ENCODE data around the gene MAP3K2.

Gene MAP3K2

GRCh38 chr2:127407091-127407490 is 19.3 kb upstream of the MAP3K2 start:
- no peak for DNase-seq

DNA sequence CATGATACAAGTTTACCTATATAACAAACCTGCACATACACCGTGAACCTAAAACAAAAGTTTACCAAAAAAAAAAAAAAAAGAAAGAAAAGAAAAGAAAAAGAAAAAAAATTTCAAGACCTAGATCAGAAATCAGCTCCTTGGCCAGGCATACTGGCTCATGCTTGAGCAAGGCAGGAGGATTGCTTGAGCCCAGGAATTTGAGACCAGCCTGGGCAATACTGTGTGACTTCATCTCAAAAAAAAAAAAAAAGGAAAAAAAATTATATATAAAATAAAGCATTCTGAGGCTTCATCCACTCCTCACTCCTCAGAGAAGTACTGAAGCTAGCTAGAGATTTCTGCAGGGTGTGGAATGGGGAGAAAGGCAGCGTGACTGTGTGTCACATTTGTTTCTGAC is 18.7 kb upstream of the MAP3K2 start:
- DNase-seq, result no peak

GRCh38 chr2:127405255-127405610 is 17.5 kb upstream of the MAP3K2 start:
- no peak for DNase-seq

DNA sequence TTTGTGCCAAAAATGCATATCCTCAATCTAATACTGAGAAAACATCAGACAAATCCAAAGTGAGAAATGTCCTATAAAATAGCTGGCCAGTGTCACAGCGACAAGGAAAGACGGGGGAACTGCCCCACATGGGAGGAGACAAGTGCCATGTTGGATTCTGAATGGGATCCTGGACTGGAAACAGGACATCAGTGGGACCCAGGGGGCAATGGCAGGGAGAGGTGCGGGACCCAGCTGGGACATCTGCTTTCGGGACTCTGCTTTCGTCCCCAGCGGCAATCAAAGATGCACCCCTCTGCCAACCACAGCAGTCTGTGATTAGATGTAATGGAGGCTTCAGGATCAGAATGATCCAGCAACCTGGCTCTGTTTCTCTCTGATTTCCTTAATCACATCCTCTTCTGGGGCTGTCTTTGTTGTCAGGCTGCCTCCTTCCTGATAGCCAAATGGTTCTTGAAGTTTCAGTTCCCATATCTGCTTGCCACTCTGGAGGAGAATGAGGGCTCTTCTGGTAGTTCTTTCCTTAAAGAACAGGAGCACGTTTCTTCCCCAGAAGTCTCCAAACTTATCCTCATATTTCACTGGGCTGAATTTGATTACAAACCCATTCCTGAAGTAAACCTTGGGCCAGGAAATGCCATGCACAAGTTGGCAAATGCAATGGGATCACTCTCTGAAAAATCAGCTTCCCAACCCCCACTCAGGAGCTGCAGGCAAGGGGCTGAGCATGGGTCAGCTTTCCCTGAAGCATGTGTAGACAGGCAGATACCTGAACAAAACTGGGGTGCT is 16.9 kb upstream of the MAP3K2 start:
- DNase-seq, result no peak

- DNase-seq, result no peak
These were observed 15.7 kb upstream of the MAP3K2 start for GRCh38 chr2:127403460-127403859.

GRCh38 chr2:127401757-127402695 is 14.3 kb upstream of the MAP3K2 start:
- no peak for DNase-seq

DNA sequence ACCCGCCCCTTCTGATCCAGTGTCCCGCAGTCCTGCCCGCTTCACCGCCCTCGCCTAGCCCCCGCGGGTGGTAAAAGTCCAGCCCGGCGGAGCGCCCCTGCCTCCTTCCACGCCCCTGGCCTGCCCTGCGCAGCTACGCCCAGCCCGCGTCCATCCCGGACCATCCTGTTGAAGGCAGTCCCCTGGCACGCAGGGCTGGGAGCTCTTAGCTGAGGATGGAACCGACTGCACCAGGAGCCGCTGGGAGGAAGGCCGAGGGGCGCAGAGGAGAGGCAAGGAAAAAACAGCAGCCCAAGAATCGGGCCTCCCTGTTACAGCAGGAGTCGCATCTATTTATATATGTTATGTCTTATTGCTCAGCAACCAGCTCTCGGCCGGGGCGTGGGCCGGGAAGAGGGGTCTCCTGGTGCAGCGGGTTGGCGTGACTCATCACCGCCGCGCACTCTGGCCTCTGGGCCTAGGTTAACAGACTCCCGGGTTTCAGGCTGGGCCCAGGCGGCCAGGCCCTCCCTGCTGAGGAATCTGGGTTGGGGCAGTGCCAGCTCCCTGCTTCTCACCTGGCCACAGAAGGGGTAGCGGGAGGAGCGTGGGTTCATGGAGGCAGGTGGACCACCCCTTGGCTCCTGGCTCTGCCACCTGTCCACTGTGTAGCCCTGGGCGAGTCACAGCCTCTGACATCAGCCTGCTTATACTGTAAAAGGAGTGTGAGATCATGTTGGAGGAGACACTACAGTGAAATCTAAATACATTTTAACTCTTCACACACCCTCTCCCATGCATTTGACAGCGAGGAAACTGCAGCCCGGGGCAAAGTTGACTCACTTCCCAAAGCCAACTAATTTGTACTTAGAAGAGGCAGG is 13.4 kb upstream of the MAP3K2 start:
- DNase-seq, result no peak

- no peak for DNase-seq
These were observed 12.7 kb upstream of the MAP3K2 start for GRCh38 chr2:127400533-127400896.

GRCh38 chr2:127398239-127398590 is 10.4 kb upstream of the MAP3K2 start:
- DNase-seq, result peak; percentile 50

GRCh38 chr2:127397568-127398238 is 9.9 kb upstream of the MAP3K2 start:
- no peak for DNase-seq

GRCh38 chr2:127394492-127394891 is 6.7 kb upstream of the MAP3K2 start:
- DNase-seq, result no peak

GRCh38 chr2:127392828-127393578 is 5.2 kb upstream of the MAP3K2 start:
- no peak for DNase-seq

- DNase-seq, result no peak
These were observed 4.5 kb upstream of the MAP3K2 start for GRCh38 chr2:127392133-127392827.

DNA sequence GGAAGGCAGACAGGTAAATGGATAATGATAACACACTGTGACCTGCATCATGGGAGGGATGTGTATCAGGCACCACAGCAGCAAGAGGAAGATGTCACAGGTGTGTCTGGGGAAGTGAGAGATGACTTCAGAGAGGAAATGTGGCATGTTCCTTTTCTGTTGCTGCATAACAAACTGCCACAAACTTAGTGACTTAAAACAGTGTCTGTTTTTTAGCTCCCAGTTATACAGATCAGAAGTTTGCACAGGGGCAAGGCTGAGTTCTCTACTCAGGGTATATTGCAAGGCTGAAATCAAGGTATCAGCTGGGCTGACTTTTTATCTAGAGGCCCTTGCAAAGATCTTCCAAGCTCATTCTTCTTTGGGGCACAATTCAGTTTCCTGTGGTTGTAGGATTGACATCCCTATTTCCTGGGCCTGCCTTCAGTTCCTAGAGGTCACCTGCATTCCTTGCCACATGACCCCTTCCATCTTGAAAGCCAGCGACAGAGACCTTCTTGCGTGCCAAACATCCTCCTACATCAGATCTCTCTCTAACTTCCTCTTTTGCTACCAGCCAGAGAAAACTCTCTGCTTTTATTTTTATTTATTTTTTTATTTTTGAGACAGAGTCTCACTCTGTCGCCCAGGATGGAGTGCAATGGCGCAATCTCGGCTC is 2.1 kb upstream of the MAP3K2 start:
- DNase-seq, result no peak

DNA sequence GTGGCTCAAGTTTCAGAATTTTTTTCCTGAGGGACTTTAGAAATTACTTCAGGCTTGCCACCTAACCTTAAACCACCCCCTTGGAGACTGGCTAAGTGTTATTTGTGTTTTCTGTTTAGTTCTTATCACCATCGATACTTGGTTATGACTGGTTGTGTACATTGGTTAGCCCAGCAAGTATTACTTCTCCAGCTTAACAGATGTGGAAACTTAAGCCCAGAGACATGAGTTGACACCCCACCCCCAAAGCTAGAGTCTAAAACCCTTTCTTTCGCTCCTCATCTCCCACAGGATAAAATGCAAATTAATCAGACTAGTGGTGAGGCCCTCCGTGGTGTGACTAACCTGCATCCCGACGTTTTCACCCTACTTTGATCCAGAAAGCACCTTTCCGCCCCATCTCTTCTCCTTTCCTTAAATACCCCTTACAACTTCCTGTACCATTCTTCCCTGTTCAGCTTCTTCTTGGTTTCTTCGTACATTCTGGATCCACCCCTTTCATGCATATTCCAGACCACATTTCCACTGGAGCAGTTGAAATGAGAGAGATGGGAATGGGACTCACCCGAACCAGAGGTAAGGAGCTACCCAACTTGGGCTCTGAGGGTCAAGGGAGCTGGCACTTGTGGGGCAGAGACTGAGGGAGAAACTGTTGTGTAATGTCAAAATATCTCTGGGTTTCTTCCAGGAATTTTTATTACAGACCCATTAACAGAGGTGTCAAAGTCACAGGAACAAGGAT is 819 bp upstream of the MAP3K2 start:
- DNase-seq, result no peak

DNA sequence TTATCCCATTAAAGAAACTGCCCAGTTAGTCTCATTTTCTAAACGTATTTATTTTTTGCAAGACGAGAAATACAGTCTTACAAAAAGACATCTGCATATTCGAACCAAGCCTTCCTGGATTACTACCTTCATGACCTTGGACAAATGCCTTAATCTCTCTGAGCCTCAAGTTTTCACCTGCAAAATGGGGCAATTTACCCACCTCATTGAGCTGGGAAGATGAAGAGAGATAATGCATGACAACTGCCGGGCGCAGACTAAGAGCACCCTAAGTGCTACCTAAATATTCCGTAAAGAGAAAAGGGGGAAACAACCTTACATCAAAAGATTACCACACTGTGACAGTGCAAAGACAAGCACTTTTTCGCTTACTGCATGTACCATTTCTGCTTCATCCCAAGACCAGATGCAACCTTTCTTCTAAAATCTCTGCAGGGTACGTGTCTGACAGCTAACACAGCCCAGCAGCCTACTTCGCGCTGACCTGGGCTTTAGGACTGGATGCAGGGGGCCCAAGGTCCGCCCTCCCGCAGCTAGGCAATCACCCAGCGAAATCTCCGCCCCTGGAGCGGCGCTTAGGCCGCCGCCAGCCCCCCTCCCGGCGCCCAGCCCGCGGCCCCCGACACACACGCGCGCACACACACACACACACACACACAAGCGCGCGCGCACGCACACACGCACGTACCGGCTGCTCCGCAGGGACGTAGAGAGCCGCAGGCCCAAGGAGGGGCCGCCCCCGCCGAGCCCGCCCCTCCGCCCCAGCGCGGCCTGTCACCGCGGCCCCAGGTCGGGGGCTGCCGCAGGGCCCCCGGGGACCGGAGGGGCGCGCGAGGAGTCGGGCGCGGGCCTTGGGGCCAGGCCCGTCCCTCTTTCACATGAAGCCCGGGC is 766 bp downstream of the MAP3K2 start:
- peak; percentile 80 for DNase-seq

DNA sequence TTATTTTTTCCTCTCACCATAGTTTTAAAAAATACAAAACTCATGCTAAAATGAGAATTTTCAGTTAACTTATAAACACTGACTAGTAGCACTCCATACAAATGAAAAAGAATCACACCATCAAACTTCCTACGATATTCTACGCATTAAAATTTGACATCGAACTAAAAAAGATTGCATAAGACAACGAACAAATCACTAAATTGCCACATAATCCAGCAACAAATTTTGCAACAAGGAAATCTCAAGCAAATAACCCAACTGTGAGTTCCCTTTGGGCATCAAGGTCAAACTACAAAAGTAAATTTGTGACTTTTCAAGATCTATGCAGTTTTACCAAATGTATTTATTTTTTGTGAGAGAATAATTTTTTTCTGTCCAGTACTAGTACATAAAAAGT is 1.5 kb downstream of the MAP3K2 start:
- no peak for DNase-seq

DNA sequence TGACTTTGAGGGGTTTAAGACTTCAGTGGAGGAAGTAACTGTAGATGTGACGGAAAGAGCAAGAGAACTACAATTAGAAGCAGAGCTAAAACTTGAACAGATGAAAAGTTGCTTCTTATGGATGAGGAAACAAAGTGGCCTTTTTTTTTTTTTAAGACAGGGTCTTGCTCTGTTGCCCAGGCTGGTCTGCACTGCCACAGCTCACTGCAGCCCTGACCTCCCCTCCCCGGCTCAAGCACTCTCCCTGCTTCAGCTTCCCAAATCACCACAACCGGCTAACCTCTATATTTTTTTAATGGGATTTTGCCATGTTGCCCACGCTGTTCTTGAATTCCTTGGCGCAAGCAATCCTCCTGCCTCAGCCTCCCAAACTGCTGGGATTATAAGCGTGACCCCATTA is 3.2 kb downstream of the MAP3K2 start:
- no peak for DNase-seq

DNA sequence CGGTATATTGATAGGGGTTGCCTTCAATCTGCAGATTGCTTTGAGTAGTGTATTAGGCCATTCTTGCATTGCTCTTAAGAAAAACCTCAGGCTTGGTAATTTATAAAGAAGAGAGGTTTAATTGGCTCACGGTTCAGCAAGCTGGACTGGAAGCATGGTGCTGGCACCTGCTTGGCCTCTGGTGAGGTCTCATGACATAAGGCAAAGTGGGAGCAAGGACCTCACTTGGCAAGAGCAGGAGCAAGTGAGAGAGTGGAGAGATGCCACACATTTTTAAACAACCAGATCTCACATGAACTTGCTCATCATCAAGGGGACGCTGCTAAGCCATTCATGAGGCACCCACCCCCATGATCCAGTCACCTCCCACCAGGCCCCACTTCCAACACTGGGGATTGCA is 4.9 kb downstream of the MAP3K2 start:
- DNase-seq, result no peak
